ENCODE results near the gene UFM1.

UFM1 gene

DNA sequence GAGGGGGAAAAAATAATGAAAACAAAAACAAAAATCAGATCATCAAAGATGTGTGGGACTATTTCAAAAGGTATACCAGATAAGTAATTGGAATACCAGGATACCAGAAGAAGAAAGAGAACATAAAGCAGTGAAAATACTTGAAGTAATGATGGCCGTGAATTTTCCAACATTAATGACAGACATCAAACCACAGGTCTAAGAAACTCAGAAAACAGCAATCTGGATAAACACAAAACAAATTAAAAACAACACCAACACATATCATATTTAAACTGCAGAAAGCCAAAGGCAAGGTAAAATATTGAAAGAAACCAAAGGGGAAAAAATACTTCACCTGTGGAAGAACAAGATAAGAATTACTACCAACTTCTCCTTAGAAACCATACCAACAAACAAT, 24.2 kb upstream of the UFM1 start:
- TF ChIP-seq, protein P1, sequence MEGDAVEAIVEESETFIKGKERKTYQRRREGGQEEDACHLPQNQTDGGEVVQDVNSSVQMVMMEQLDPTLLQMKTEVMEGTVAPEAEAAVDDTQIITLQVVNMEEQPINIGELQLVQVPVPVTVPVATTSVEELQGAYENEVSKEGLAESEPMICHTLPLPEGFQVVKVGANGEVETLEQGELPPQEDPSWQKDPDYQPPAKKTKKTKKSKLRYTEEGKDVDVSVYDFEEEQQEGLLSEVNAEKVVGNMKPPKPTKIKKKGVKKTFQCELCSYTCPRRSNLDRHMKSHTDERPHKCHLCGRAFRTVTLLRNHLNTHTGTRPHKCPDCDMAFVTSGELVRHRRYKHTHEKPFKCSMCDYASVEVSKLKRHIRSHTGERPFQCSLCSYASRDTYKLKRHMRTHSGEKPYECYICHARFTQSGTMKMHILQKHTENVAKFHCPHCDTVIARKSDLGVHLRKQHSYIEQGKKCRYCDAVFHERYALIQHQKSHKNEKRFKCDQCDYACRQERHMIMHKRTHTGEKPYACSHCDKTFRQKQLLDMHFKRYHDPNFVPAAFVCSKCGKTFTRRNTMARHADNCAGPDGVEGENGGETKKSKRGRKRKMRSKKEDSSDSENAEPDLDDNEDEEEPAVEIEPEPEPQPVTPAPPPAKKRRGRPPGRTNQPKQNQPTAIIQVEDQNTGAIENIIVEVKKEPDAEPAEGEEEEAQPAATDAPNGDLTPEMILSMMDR (IDR thresholded peaks at IDR 0.05), result no peak

DNA sequence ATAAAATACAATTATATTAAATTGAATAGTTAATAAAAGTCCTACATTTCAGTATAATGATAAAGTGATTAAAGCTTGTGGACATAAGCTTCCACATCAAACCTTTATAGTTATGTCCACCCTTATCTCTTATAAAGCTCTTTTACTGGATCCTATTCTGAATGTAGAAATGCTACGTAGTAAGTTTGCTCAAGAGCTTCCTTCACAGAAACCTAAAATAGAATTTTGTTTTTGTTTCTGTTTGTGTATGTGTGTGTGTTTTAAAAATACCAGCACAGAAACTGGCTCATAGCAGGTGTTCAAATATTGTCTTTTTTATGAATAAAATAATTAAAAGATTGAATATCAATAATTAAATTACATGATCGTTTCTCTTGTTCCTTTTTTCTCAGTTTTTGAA, 21.0 kb upstream of the UFM1 start:
- TF ChIP-seq, protein P1 (IDR thresholded peaks at IDR 0.05), result no peak

GRCh38 chr13:38334845-38335244, 14.8 kb upstream of the UFM1 start:
- TF ChIP-seq, protein P1 (IDR thresholded peaks at IDR 0.05), result no peak

GRCh38 chr13:38338089-38338488, 11.6 kb upstream of the UFM1 start:
- TF ChIP-seq, protein P1 (IDR thresholded peaks at IDR 0.05), result no peak

GRCh38 chr13:38340624-38341023, 9.0 kb upstream of the UFM1 start:
- TF ChIP-seq, protein P1 (IDR thresholded peaks at IDR 0.05), result no peak

DNA sequence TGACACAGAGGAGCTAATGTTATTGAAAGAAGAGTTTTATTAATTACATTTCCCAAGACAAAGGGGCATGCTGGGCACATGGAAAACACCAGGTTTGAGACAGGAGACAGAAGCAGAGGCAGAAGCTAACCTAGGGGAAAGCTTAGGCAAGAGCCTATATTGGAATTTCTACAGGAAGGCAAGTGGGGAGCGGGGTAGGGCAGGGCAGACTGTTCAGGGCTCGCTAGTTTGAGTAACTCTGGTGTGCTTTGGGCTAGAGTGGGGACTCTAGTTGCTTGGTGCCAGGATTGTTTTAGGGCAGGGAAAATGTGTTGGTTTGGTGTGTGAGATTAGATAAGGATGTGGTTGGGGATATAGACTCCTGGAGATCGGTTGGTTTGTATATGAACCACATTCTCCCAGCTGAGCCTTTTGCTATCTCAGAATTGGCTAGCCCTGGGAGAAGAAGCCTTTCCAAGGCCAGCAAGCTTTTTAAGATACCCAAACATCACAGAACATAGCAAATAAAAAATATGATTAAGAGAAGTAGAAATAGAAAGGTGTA, 8.4 kb upstream of the UFM1 start:
- TF ChIP-seq, protein P1 (IDR thresholded peaks at IDR 0.05), result no peak

- TF ChIP-seq, protein P1 (IDR thresholded peaks at IDR 0.05), result no peak
These were observed 2.9 kb upstream of the UFM1 start for GRCh38 chr13:38346764-38347163.

- TF ChIP-seq, protein P1 (IDR thresholded peaks at IDR 0.05), result no peak
These were observed 726 bp upstream of the UFM1 start for GRCh38 chr13:38348861-38349389.

All from LNCAP (cell line).